ENCODE measurements around the gene NPPC. TPM values are rescaled to one million over a fixed set of nuclear protein-coding genes. Genes with fewer than 3 reads are reported as not detected.

NPPC gene
- total RNA-seq, 1 experiment from 2014 or later, result 1.1 TPM

DNA sequence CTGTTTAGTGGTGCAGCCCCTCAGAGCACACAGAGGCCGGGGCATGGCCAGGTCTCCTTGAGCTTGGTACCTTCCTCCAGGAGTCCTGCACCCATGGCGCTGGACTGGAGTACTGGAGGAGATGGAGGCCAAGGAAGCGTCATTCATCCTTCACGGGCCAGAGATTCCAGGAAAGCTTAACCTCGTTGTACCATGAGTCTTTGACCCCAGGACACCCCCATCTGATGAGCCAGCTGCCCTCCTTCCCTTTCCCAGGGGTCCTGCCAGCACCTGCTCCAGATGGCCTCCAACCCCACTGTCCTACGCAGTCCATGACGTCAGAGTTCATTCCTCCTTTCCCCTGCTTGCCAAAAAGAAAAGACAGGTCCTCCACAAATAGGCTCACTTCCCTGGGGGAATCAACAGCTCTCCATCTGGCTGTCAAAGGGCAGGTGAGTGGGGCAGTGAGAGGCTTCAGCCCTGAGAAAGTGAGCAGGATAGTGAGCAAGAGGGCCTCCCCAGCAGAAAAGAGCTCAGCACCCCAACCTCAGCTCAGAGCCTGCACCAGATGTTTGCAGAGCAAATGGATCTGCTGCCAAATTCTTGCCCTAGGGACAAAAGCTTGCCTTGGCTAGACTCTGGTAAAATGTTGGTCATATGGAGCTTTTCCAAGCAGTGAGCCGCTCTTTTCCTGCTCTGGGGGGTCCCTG, 4.5 kb upstream of the NPPC start:
- no peak overlapping the region for H3K4me3 ChIP-seq (ENCODE audit: insufficient read depth, low read depth, low read length)
- peaks cover 30% of the 10 kb centered on the region for H3K27me3 ChIP-seq (ENCODE audit: control insufficient read depth, insufficient read depth, low read length)
- no peaks in the 10 kb centered on the region for H3K36me3 ChIP-seq (replicated peaks; ENCODE audit: control insufficient read depth, insufficient read depth, low read length)
- DNase-seq, result no peak

DNA sequence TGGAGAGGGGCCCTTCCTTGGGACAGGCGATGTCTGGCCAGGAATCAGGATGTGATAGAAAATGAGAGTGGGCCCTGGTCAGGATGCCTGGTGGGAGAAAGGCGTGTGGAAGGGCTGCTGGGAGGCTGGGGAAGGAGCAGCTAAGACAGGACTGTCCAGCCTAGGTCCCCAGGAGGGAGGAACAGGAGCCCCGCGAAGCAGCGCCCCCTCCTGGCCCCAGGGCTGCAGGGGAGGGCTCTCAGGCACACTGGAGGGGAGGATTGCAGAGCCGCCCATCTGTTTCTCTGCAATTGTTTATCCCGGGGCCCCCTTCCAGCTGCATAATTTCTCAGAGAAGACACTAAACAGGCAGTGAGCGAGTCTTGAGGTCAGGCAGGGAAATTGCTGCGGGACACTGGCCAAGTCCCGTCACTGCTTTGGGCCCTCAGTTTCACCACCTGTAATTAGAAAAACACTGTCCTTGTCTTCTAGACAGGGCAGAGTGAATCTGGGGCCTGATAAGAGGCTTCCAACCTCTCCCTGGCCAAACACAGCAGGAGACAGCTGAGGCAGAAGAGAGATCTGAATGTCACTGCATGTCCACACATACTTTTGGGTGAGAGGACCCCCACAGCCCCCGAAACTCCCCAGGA, 3.9 kb upstream of the NPPC start:
- no peak overlapping the region for H3K4me3 ChIP-seq (ENCODE audit: insufficient read depth, low read depth, low read length)
- no peaks in the 10 kb centered on the region for H3K36me3 ChIP-seq (replicated peaks; ENCODE audit: control insufficient read depth, insufficient read depth, low read length)
- peak; percentile 95 for DNase-seq
- peaks cover 36% of the 10 kb centered on the region for H3K27me3 ChIP-seq (ENCODE audit: control insufficient read depth, insufficient read depth, low read length)

DNA sequence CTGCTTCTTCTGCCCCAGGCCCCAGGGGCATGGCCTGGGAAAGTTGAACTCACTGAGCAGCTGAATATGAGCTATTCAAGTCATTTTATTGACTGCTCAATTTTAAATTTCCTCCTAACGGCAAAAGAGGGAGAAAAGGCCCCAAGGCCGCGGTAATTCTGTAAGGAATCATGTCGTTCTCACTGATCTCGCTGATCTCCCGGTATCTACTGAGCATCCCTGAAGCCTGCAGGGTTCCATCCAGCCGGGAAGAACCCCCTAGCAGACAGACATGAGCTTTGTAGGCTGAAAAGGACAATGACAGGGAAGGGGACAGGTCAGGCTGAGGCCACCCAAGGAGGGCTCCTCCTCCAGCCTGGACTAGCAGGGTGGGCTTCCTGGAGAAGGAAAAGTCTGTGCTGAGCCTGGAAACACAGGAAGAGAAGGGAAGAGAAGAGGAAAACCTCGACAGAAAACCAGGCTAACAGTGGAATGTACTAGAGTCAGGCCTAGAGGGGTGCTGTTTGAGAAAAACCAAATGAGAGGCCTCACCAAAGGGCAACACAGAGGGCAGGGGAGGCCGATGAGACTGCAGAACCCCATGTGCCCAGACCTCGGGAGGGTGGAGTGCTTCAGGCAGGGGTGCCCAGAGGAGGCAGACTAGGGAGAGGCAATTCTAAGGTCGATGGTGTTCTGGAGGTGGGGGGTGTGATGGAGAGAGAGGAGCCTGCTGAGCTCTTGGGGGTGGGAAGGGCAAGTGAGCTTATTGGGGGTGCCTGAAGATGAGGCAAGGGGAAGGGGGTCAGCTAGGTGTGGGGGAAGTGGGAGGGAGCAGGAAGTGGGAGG, 2.9 kb upstream of the NPPC start:
- H3K27me3 ChIP-seq (ENCODE audit: control insufficient read depth, insufficient read depth, low read length), result peaks cover 44% of the 10 kb centered on the region
- no peak overlapping the region for H3K4me3 ChIP-seq (ENCODE audit: insufficient read depth, low read depth, low read length)
- DNase-seq, result peak; percentile 35
- H3K36me3 ChIP-seq (replicated peaks; ENCODE audit: control insufficient read depth, insufficient read depth, low read length), result no peaks in the 10 kb centered on the region

DNA sequence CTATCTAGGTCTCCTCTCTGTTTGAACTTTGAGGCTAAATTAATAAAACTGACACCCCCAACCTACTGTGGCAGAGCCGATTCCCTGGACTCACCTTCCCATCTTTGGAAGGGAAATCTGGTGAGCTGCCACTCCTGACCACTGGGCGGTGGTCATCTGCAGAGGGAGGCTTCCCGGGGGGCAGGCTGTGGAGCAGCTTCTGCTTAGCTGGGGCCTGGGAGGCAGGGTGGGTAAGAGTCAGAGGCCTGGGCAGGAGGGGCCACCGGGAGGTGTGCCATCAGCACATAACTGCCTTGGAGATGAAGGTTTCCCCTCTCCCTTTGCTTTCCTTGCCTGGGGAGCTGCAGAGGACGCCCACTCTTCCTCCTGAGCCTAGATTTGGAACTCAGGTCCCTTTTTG, 2.3 kb upstream of the NPPC start:
- Histone ChIP-seq H3K36me3 (replicated peaks; ENCODE audit: control insufficient read depth, insufficient read depth, low read length) (no peaks in the 10 kb centered on the region), H3K4me3 (ENCODE audit: insufficient read depth, low read depth, low read length) (no peak overlapping the region), H3K27me3 (ENCODE audit: control insufficient read depth, insufficient read depth, low read length) (peaks cover 47% of the 10 kb centered on the region)
- peak; percentile 74 for DNase-seq

DNA sequence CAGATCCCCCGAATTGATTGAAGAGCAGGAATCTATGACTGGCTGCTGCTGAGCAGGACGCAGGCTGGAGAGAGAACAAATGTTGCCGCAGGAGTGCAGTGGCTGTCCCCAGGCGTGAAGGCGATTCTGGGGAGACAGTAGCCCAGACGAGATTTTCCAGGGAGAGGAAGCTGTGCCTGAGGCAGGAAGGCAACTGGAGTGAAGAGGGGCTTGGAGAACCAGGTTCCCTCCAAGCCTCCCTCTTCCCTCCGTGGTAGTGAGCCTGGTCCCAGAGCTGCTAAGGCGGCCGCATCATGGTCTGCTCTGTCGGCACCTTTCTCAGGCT, 1.3 kb upstream of the NPPC start:
- DNase-seq, result peak; percentile 61
- no peaks in the 10 kb centered on the region for H3K36me3 ChIP-seq (replicated peaks; ENCODE audit: control insufficient read depth, insufficient read depth, low read length)
- peaks cover 48% of the 10 kb centered on the region for H3K27me3 ChIP-seq (ENCODE audit: control insufficient read depth, insufficient read depth, low read length)
- H3K4me3 ChIP-seq (ENCODE audit: insufficient read depth, low read depth, low read length), result peak overlapping the region; percentile 60; the same call in 1 of the 2 replicates

DNA sequence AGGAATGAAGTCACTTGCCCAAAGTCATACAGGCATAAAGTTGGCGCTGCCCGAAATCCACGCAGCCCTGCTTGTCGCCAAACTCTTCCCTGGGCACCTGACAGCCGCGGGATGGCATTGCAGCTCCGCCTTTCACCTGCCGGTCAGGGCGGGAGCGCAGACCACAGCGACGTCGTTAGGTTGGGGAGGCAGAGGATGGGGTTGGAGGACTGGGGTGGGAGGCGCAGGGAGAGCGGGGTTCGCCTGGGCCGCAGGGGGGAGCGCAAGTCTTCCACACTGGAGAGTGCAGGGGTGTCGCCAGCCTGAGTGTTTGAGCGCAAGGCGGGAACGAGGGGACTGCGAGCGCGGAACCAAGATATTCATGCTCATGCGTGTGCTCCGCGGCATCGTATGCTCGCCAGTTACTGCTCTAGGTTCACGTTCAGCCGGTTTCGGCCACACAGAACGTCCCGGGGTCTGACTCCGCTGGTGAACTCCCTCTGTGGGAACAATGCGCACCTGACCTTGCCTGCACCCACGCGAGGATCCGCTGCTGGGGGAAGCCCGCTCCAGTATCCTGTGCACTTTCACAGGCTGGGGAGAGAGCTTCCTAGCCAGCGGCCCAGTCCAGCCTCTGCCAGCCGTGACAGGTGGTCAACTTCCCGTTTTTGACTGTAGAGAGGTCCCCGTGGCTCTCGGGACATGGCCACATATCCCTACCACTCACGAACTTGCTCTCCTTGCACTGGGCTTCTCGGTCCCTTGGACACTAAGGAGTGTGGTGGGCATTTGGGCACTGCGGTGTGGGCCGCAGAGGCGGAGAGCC, 767 bp upstream of the NPPC start:
- Histone ChIP-seq H3K27me3 (ENCODE audit: control insufficient read depth, insufficient read depth, low read length) (peaks cover 48% of the 10 kb centered on the region), H3K36me3 (replicated peaks; ENCODE audit: control insufficient read depth, insufficient read depth, low read length) (no peaks in the 10 kb centered on the region), H3K4me3 (ENCODE audit: insufficient read depth, low read depth, low read length) (peak overlapping the region; percentile 60)
- DNase-seq, result peak; percentile 87

DNA sequence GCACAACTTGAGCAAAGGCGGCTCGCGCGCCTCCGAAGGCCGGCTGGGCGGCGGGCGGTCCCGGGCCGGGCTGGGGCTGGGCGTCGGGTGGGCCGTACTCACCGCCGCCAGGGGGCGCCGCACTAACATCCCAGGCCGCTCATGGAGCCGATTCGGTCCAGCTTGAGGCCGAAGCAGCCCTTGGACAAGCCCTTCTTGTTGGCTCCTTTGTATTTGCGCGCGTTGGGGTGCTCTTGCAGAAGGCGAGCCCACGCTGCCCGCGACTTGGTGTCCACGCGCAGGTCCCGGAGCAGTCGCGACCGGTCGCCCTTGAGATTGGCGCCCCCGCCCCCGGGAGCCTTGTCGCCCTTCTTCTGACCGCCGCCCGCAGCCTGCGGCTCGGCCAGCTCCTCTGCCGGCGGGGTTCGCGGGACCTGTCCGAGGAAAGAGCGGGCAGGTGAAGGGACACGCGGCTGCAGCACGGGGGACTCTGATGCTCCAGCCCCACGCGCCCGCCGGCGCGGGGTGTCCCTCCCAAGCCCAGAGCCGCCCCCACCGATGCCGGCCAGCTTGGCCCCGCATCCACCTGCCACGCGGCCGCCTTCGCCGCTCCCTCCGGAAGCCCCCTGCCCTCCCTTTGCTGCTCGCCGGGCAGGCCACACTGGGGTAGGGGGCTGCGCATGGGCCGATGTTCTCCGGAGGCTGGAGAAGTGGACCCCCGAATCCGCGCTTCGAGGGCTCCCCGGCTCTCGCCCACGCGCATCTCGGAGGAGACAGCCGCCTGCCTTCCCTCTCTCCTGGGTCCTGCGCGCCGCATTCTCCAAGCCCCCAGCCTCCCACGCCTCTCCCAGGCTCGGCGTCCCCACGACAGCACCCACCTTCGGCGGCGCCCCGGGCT, 655 bp downstream of the NPPC start:
- H3K36me3 ChIP-seq (replicated peaks; ENCODE audit: control insufficient read depth, insufficient read depth, low read length), result no peaks in the 10 kb centered on the region
- H3K4me3 ChIP-seq (ENCODE audit: insufficient read depth, low read depth, low read length), result peak overlapping the region; percentile 60
- peak; percentile 97 for DNase-seq
- H3K27me3 ChIP-seq (ENCODE audit: control insufficient read depth, insufficient read depth, low read length), result peaks cover 48% of the 10 kb centered on the region

DNA sequence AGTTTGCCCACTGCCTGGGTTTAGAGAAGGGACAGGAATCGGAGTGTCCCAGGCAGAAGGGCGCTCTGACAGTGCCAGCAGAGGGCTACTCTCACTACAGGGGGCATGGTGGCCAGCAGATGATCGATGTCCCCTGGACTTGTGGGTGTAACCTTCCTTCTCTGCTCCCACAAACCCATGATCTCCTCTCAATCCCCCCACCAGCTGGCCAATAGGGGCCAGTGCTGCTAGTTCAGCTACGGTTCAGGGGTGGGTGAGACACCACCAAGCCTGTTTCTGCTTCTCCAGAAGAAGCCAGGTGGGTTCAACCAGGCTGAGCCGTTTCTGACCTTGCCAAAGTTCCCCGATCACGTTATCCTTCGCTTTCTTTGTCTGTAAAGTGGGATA, 1.3 kb downstream of the NPPC start:
- peaks cover 48% of the 10 kb centered on the region for H3K27me3 ChIP-seq (ENCODE audit: control insufficient read depth, insufficient read depth, low read length)
- H3K36me3 ChIP-seq (replicated peaks; ENCODE audit: control insufficient read depth, insufficient read depth, low read length), result no peaks in the 10 kb centered on the region
- DNase-seq, result peak; percentile 77
- H3K4me3 ChIP-seq (ENCODE audit: insufficient read depth, low read depth, low read length), result peak overlapping the region; percentile 60; the same call in 1 of the 2 replicates

DNA sequence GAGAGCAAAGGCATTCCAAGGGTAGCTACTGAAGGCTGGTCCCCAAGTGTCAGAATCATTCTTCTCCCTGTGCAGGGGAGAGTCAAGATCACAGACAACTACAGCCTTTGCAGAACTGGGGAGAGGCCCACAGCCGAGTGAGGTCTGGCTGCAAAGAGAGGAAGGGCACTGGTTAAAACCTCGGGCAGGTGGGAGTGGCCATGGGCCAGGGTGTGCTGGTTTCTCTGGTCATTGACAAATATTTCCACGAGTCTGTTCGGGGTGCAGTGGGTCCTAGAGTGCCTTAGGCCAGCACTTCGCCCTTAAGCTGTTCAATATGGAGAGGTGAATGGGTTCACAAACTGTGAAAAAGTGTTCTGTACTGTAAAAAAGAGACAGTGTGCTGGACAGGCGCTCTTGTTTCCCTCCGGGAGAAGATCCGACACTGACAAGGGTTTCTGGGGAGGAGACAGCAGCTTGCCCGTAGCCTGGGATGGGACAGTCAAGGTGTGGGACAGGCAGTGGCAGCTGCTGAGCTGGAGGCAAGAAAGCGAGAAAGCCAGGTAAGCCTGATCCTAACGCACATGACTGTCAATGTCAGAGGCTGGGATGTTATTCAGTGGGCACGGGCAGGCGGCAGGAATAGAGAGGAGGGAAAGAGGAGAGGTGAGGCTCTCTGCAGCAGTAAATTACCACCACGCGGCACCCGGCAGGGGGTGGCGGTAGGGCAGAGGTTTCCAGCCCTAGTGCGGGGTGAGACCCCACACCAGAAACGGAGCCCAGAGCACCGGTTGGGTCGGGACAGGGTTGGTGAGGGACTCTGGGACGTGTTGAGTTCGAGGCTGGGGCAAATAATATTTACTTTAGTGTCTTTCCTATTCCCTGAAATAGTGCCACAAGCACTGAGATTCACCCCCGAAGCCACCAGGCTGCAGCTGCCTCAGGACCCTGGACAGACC, 2.0 kb downstream of the NPPC start:
- Histone ChIP-seq H3K36me3 (replicated peaks; ENCODE audit: control insufficient read depth, insufficient read depth, low read length) (no peaks in the 10 kb centered on the region), H3K4me3 (ENCODE audit: insufficient read depth, low read depth, low read length) (no peak overlapping the region), H3K27me3 (ENCODE audit: control insufficient read depth, insufficient read depth, low read length) (peaks cover 47% of the 10 kb centered on the region)
- DNase-seq, result peak; percentile 60

DNA sequence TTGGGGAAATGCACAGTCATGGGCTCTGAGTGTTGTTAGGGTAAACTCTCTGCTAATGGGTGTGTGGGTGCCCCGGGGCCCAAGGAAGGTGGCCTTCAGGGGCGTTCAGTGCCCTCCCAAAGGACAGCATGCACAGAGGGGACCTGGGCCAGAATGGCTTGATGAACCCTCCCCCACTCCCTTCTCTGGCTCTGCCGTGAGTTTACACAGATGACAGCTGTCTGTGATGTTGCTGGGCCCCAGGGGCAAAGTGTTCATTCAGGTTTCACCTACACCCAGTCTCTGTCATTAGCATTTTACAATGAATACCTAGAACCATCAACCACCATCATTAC, 3.2 kb downstream of the NPPC start:
- Histone ChIP-seq H3K27me3 (ENCODE audit: control insufficient read depth, insufficient read depth, low read length) (peaks cover 40% of the 10 kb centered on the region), H3K4me3 (ENCODE audit: insufficient read depth, low read depth, low read length) (no peak overlapping the region), H3K36me3 (replicated peaks; ENCODE audit: control insufficient read depth, insufficient read depth, low read length) (no peaks in the 10 kb centered on the region)
- DNase-seq, result peak; percentile 21

DNA sequence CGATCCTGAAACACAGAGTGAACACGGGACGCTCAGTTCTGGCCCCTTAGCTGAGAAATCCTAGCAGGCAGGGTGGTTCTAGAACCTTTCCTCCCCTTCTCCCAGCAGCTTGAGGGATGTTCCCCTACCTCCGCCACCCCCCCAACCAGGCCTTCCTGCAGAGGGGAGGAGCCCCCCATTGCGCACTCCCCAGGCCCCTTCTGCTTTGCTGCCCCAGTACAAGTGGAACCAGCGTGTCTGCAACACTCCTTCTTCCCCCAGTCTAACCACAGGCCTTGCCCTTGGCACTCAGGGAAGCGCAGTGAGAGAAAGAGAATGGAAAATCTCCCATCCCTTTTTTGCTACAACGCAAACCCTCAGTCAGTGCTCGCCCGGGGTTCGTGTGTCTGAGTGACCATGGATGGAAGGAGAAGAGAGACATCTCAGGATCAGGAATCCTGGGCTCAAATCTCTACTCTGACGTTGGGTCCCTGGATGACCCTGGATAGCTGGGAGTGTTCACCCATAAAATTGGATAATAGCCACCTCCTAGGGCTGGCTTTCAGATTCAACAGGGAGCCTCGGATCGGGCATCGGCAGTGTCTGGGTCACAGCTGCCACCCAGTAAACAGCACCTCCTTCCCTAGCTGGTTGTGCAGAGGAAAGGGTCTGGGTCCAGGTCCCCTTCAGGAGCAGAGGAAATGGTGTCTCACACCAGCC, 3.7 kb downstream of the NPPC start:
- peak; percentile 19 for DNase-seq
- peaks cover 35% of the 10 kb centered on the region for H3K27me3 ChIP-seq (ENCODE audit: control insufficient read depth, insufficient read depth, low read length)
- H3K36me3 ChIP-seq (replicated peaks; ENCODE audit: control insufficient read depth, insufficient read depth, low read length), result no peaks in the 10 kb centered on the region
- H3K4me3 ChIP-seq (ENCODE audit: insufficient read depth, low read depth, low read length), result no peak overlapping the region

DNA sequence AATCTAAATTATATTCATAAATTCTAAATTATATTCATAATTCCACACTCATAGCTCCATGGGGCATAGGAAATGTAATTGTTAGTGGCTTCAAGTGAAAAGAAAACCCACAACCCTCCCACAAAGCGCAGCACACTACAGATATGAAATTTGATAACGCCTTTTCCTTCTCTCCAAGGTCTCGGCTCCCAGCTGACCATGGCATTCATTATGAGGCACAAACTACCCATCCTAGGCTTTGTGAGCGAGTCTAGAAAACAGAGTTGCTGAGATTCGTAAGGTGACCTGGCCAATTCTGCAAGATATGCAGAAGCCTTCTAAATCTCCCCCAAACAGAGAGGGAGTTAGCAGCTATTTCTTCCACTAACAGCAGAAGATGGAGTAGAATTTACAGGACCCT, 5.4 kb downstream of the NPPC start:
- Histone ChIP-seq H3K36me3 (replicated peaks; ENCODE audit: control insufficient read depth, insufficient read depth, low read length) (no peaks in the 10 kb centered on the region), H3K27me3 (ENCODE audit: control insufficient read depth, insufficient read depth, low read length) (peaks cover 19% of the 10 kb centered on the region), H3K4me3 (ENCODE audit: insufficient read depth, low read depth, low read length) (no peak overlapping the region)
- no peak for DNase-seq
